GM21526 (cell line): ENCODE data around the gene SLC66A3.

Source experiments
- ATAC-seq: cut with Tn5 transposase; IDR thresholded peaks from one replicate; pipeline ENCODE4 v1.9.1; 2021; ENCODE audit warnings: moderate library complexity; ENCODE audit not compliant: unreplicated experiment, low FRiP score

Gene SLC66A3

GRCh38 chr2:11155381-11156035 is at the start of gene SLC66A3:
Gene SLC66A3 (plus strand): TSS chr2:11155467. CDS start chr2:11155547, 80 bp downstream.
- ATAC-seq: peak; percentile 76

- no peak for ATAC-seq
Observed at GRCh38 chr2:11109002-11109401, 46.3 kb upstream of the SLC66A3 start.

- no peak for ATAC-seq
Observed at GRCh38 chr2:11112870-11113428, 42.3 kb upstream of the SLC66A3 start.

- no peak for ATAC-seq
Observed at GRCh38 chr2:11117776-11118175, 37.5 kb upstream of the SLC66A3 start.

GRCh38 chr2:11118761-11119160 is 36.5 kb upstream of the SLC66A3 start:
- ATAC-seq: no peak

- ATAC-seq: no peak
Observed at GRCh38 chr2:11121099-11121822, 34.0 kb upstream of the SLC66A3 start.

GRCh38 chr2:11121823-11122155 is 33.5 kb upstream of the SLC66A3 start:
- ATAC-seq: no peak

GRCh38 chr2:11122380-11122779 is 32.9 kb upstream of the SLC66A3 start:
- no peak for ATAC-seq

- ATAC-seq: no peak
Observed at GRCh38 chr2:11123001-11123809, 32.1 kb upstream of the SLC66A3 start.

- ATAC-seq: peak; percentile 62
Observed at GRCh38 chr2:11123856-11124759, 31.2 kb upstream of the SLC66A3 start.

- no peak for ATAC-seq
Observed at GRCh38 chr2:11124760-11125068, 30.6 kb upstream of the SLC66A3 start.

GRCh38 chr2:11127761-11128160 is 27.5 kb upstream of the SLC66A3 start:
- ATAC-seq: no peak

GRCh38 chr2:11128243-11128951 is 26.9 kb upstream of the SLC66A3 start:
- ATAC-seq: no peak

- peak; percentile 73 for ATAC-seq
Observed at GRCh38 chr2:11129598-11130449, 25.4 kb upstream of the SLC66A3 start.

GRCh38 chr2:11131166-11131920 is 23.9 kb upstream of the SLC66A3 start:
- no peak for ATAC-seq

GRCh38 chr2:11132036-11132671 is 23.1 kb upstream of the SLC66A3 start:
- no peak for ATAC-seq

GRCh38 chr2:11133238-11133935 is 21.9 kb upstream of the SLC66A3 start:
- ATAC-seq: no peak
